ENCODE results near the gene AQP11.
"Not testable (repeated sequence)": the region's sequence is repeated elsewhere in the genome, so short reads cannot be mapped to it uniquely, and the experiment has no call there.

Gene AQP11, protein sequence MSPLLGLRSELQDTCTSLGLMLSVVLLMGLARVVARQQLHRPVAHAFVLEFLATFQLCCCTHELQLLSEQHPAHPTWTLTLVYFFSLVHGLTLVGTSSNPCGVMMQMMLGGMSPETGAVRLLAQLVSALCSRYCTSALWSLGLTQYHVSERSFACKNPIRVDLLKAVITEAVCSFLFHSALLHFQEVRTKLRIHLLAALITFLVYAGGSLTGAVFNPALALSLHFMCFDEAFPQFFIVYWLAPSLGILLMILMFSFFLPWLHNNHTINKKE

DNA sequence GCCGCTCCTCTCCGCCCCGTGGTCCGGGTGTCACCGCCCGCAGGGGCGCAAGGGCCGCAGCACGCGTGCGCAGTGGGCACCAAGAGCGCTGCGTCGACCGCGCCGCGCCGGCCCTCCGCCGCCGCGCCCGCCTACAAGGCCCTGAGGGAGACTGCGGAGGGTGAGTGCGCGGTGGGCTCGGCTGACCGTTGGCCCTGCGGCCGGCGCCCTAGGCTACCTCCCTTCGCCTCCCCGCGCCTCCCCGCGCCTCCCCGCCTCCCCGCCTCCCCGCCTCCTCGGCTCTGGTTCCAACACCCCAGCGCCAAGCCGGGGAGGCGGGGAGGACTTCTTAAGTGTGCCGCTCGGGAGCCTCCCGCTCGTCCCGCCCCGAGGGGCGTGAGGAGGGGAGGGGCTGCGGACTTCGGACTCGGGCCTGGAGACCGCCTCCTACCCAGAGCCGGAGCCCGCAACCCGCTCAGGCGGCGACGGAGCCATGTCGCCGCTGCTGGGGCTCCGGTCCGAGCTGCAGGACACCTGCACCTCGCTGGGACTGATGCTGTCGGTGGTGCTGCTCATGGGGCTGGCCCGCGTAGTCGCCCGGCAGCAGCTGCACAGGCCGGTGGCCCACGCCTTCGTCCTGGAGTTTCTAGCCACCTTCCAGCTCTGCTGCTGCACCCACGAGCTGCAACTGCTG is at the start of gene AQP11:
TSS of gene AQP11 (plus strand) at position 433 of the 673 bp plus-strand sequence. CDS start at position 473, 40 bp downstream.
- peak; percentile 59 for TF ChIP-seq ZFX (IDR thresholded peaks at IDR 0.05)
- TF ChIP-seq, protein P1, sequence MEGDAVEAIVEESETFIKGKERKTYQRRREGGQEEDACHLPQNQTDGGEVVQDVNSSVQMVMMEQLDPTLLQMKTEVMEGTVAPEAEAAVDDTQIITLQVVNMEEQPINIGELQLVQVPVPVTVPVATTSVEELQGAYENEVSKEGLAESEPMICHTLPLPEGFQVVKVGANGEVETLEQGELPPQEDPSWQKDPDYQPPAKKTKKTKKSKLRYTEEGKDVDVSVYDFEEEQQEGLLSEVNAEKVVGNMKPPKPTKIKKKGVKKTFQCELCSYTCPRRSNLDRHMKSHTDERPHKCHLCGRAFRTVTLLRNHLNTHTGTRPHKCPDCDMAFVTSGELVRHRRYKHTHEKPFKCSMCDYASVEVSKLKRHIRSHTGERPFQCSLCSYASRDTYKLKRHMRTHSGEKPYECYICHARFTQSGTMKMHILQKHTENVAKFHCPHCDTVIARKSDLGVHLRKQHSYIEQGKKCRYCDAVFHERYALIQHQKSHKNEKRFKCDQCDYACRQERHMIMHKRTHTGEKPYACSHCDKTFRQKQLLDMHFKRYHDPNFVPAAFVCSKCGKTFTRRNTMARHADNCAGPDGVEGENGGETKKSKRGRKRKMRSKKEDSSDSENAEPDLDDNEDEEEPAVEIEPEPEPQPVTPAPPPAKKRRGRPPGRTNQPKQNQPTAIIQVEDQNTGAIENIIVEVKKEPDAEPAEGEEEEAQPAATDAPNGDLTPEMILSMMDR (conservative IDR thresholded peaks at IDR 0.05): no peak
- peak within 1 kb of the TSS; percentile 76 for H3K27ac ChIP-seq

- TF ChIP-seq, protein P1 (conservative IDR thresholded peaks at IDR 0.05): no peak
- no peak for TF ChIP-seq ZFX (IDR thresholded peaks at IDR 0.05)
- no peak overlapping the region for H3K27ac ChIP-seq
Measured at GRCh38 chr11:77542296-77542695, 47.5 kb upstream of the AQP11 start.

DNA sequence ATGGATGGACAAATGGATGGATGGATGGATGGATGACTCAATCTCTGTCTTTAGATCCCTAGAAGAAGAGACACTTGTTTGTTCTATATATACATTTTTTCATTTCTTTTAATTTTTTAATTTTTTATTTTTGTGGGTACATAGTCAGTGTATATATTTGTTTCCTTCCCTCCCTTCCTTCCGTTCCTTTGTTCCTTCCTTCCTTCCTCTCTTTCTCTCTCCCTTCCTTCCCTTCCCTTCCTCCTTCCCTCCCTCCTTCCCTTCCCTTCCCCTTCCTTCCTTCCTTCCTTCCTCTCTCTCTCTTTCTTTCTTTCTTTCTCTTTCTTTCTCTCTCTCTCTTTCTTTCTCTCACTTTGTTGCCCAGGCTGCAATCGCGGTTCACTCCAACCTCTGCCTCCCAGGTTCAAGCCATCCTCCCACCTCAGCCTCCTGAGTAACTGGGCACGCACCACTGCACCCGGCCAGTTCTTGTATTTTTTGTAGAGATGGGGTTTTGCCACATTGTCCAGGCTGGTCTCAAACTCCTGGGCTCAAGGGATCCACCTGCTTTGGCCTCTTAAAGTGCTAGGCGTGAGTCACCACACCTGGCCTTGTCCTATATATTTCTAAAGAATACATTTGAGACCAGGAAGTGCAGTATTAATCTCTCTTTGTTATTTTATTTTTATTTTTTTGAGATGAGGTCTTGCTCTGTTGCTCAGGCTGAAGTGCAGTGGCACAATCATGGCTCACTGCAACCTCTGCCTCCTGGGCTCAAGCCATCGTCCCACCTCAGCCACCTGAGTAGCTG is 42.5 kb upstream of the AQP11 start:
- no peak overlapping the region for H3K27ac ChIP-seq
- no peak for TF ChIP-seq ZFX (IDR thresholded peaks at IDR 0.05)
- TF ChIP-seq, protein P1 (conservative IDR thresholded peaks at IDR 0.05): no peak

DNA sequence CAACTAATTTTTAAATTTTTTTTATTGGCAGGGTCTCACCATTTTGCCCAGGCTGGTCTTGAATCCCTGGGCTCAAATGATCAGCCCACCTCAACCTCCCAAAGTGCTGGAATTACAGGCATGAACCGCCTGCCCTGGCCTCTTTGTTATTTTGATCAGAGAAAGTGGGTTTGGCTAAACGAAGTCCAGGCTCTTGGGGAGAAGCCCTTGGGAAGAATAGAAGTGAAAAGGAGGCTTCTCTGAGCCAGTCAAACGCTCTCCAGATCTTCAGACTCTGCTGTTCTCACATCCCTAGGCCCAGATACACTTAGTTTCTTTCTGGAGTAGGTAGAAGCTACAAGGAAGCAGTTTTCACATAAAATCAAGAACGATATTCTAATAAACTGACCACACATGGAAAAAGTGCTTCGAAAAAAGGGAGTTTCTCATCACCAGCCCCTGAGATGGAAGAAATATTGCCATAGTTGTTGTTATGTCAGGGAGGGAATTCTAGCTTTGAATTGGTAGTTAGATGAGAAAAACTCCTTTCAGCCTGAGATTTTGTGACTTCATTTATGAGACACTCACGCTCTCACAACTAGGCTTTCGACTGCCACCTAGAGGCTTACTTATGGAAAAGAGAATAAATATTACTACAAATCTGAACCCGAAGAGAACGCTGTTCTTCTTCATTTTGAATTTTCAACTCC is 41.7 kb upstream of the AQP11 start:
- no peak overlapping the region for H3K27ac ChIP-seq
- TF ChIP-seq, protein P1 (conservative IDR thresholded peaks at IDR 0.05): peak; percentile 84
- no peak for TF ChIP-seq ZFX (IDR thresholded peaks at IDR 0.05)

GRCh38 chr11:77548552-77549445 is 41.0 kb upstream of the AQP11 start:
- no peak for TF ChIP-seq ZFX (IDR thresholded peaks at IDR 0.05)
- TF ChIP-seq, protein P1 (conservative IDR thresholded peaks at IDR 0.05): peak; percentile 43
- no peak overlapping the region for H3K27ac ChIP-seq

DNA sequence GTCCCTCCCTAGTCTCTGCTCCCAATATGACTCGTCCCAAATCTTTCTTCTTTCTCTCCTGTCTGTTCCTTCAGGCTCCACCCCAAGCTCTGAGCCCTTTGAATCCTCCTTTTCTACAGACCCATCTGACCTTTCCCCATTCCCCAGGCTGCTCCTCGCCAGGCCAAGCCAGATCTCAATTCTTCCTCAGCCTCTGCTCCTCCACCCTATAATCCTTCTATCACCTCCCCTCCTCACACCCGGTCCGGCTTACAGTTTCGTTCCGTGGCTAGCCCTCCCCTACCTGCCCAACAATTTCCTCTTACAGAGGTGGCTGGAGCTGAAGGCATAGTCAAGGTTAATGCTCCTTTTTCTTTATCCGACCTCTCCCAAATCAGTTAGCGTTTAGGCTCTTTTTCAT is 38.3 kb upstream of the AQP11 start:
- not testable (repeated sequence) for H3K27ac ChIP-seq

GRCh38 chr11:77557553-77557952 is 32.2 kb upstream of the AQP11 start:
- TF ChIP-seq, protein P1 (conservative IDR thresholded peaks at IDR 0.05): peak; percentile 73
- TF ChIP-seq ZFX (IDR thresholded peaks at IDR 0.05): no peak
- H3K27ac ChIP-seq: no peak overlapping the region
